A549 (cell line): ENCODE data around the gene SLC45A2.

Source experiments
- CTCF ChIP-seq: fragments of >200 bp; sonication (Bioruptor Twin); formaldehyde crosslinking; IDR thresholded peaks from 3 replicates; pipeline ENCODE4 v1.5.1; 2016
- MAFK ChIP-seq: fragments of 450-650 bp; IDR thresholded peaks from 2 replicates; pipeline ENCODE4 v1.6.1; 2014; ENCODE audit not compliant: partially characterized antibody
- MAX ChIP-seq: IDR thresholded peaks from 2 replicates; pipeline ENCODE4 v1.6.1; 2012
- POLR2A ChIP-seq: IDR thresholded peaks from 2 replicates; pipeline ENCODE4 v1.6.1; 2012; ENCODE audit warnings: mild to moderate bottlenecking, low read length
- POLR2AphosphoS2 ChIP-seq: conservative IDR thresholded peaks from 2 replicates; pipeline ENCODE4 v1.6.1; 2012; ENCODE audit warnings: low read length, improper control_type of control experiment, inconsistent platforms
- RARB ChIP-seq: fragments of 250-450 bp; sonication (Bioruptor Pico); IDR thresholded peaks from 2 replicates; pipeline ENCODE4 v1.8.0; 2021; ENCODE audit warnings: mild to moderate bottlenecking, moderate library complexity

GRCh38 chr5:33958176-33958575 is 26.3 kb downstream of the SLC45A2 start:
- TF ChIP-seq MAFK (no peak), POLR2A (no peak), MAX (no peak), CTCF (no peak), POLR2AphosphoS2 (no peak), RARB (CRISPR knock-in tag) (no peak)
